Peyer's patch (tissue), 4 donors: ENCODE results near the gene KRT83. TPM values are rescaled to one million over a fixed set of nuclear protein-coding genes. Genes with fewer than 3 reads are reported as not detected.

Source experiments
- DNase-seq, 3 donors: peaks; one replicate each; pipeline ENCODE4 v3.0.0-alpha.2; 2017 to 2019
- H3K27ac ChIP-seq, 4 donors: fragments of 200-600 bp; sonication (generic); one replicate each; pipeline ENCODE4 v1.5.1; 2016 to 2019
- H3K27me3 ChIP-seq, 2 donors: fragments of 200-600 bp; sonication (generic); one replicate each; pipeline ENCODE4 v1.5.1; 2019
- H3K36me3 ChIP-seq, 3 donors: fragments of 200-600 bp; sonication (generic); one replicate each; pipeline ENCODE4 v1.5.1; 2016 to 2019
- H3K4me1 ChIP-seq, 4 donors: fragments of 200-600 bp; sonication (generic); one replicate each; pipeline ENCODE4 v1.5.1; 2016 to 2019
- H3K4me3 ChIP-seq, 4 donors: fragments of 200-600 bp; sonication (generic); 1 replicate in 3 of 4; 2 replicates in 1 of 4; pipeline ENCODE4 v1.5.1; 2016 to 2019; ENCODE audit warnings: mild to moderate bottlenecking in 1 of 4
- H3K9me3 ChIP-seq, 4 donors: fragments of 200-600 bp; sonication (generic); one replicate each; pipeline ENCODE4 v1.5.1; 2016 to 2019; ENCODE audit warnings: mild to moderate bottlenecking in 1 of 4
- CTCF ChIP-seq, 6 experiments: fragments of 450-650 bp in 4 of 6; fragments of 200-600 bp in 2 of 6; sonication (generic) in 1 of 6; IDR thresholded peaks; one replicate each; pipeline ENCODE4 v1.5.1; 2017 to 2019; ENCODE audit warnings: antibody characterized with exemption in 6 of 6, mild to moderate bottlenecking in 3 of 6, moderate library complexity in 1 of 6
- POLR2A ChIP-seq, 2 donors: fragments of 450-650 bp; IDR thresholded peaks; one replicate each; pipeline ENCODE4 v1.5.1; 2017; ENCODE audit warnings: antibody characterized with exemption in 2 of 2, mild to moderate bottlenecking in 2 of 2, moderate library complexity in 2 of 2
- total RNA-seq, 4 donors: library from RNA; depleted of rRNA; stranded (reverse); fragments of >200 nt; gene quantifications; one replicate each; pipeline ENCODE4 v1.1.0, GENCODE V29; 2016

Gene KRT83
- total RNA-seq, 4 donors from 2014 or later = not detected

- H3K27me3 ChIP-seq = no peaks in the 10 kb centered on the region
- H3K36me3 ChIP-seq = no peaks in the 10 kb centered on the region
- H3K9me3 ChIP-seq = no peaks in the 10 kb centered on the region
- no peak for TF ChIP-seq CTCF (IDR thresholded peaks at IDR 0.05)
- no peak for TF ChIP-seq POLR2A (IDR thresholded peaks at IDR 0.05)
- peak in 1 of 3 donors; percentile 25 for DNase-seq
- H3K27ac ChIP-seq = no peak overlapping the region
- peaks cover 0 to 12% (median 0%) of the 10 kb centered on the region in 4 donors for H3K4me1 ChIP-seq
- H3K4me3 ChIP-seq = no peak overlapping the region
Measured at GRCh38 chr12:52331039-52331438, 9.8 kb upstream of the KRT83 start.

DNA sequence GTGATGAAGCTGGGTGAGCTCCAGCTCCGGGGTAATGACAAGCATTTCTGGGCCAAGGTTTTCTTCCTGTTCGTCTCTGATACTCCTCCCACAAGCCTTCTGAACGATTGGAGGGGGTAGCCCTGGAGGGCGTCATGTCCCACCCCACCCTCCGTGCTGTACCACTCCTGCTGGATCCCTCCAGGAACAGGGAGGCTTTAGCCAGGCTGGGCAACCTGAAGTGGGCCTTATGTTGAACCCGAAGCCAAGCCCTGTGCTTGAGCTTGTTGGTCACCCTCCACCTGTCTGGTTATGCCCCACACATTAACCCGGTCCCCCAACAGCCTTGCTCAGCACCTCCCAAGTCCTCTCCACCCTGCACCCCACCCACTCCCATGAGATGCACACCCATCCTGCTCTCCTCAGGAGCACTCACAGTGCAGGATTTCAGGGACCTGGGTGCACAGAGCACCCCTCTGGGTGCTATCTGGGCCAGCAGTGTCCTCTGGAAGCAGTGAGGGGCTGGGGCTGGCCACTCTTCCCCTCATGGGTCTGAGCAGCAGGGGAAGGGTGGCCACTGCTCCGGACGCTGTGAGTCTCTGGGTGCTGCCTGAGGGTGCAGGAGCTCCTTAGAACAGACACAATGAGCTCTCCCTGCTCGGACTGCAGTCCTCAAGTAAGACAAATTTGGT, 6.8 kb upstream of the KRT83 start:
- H3K27me3 ChIP-seq = no peaks in the 10 kb centered on the region
- no peaks in the 10 kb centered on the region for H3K36me3 ChIP-seq
- no peak overlapping the region for H3K4me3 ChIP-seq
- no peaks in the 10 kb centered on the region for H3K9me3 ChIP-seq
- TF ChIP-seq CTCF (IDR thresholded peaks at IDR 0.05) (no peak), POLR2A (IDR thresholded peaks at IDR 0.05) (no peak)
- peak in 1 of 3 donors; percentile 39 for DNase-seq
- no peak overlapping the region for H3K27ac ChIP-seq
- no peaks in the 10 kb centered on the region for H3K4me1 ChIP-seq

GRCh38 chr12:52327052-52327829, 6.0 kb upstream of the KRT83 start:
- Histone ChIP-seq H3K4me1 (no peaks in the 10 kb centered on the region), H3K9me3 (no peaks in the 10 kb centered on the region), H3K4me3 (no peak overlapping the region), H3K36me3 (no peaks in the 10 kb centered on the region), H3K27ac (no peak overlapping the region), H3K27me3 (no peaks in the 10 kb centered on the region)
- DNase-seq = peak; percentile 65 to 92 (median 78)
- TF ChIP-seq POLR2A (IDR thresholded peaks at IDR 0.05) = no peak
- TF ChIP-seq CTCF (IDR thresholded peaks at IDR 0.05) = peak in 5 of 6 experiments; percentile 24 to 93 (median 87)

- no peaks in the 10 kb centered on the region for H3K27me3 ChIP-seq
- TF ChIP-seq CTCF (IDR thresholded peaks at IDR 0.05) (no peak), POLR2A (IDR thresholded peaks at IDR 0.05) (no peak)
- no peak overlapping the region for H3K27ac ChIP-seq
- H3K36me3 ChIP-seq = no peaks in the 10 kb centered on the region
- no peaks in the 10 kb centered on the region for H3K4me1 ChIP-seq
- no peak overlapping the region for H3K4me3 ChIP-seq
- no peaks in the 10 kb centered on the region for H3K9me3 ChIP-seq
- DNase-seq = peak in 2 of 3 donors; percentile 18 to 30
Measured at GRCh38 chr12:52324153-52324444, 2.9 kb upstream of the KRT83 start.

DNA sequence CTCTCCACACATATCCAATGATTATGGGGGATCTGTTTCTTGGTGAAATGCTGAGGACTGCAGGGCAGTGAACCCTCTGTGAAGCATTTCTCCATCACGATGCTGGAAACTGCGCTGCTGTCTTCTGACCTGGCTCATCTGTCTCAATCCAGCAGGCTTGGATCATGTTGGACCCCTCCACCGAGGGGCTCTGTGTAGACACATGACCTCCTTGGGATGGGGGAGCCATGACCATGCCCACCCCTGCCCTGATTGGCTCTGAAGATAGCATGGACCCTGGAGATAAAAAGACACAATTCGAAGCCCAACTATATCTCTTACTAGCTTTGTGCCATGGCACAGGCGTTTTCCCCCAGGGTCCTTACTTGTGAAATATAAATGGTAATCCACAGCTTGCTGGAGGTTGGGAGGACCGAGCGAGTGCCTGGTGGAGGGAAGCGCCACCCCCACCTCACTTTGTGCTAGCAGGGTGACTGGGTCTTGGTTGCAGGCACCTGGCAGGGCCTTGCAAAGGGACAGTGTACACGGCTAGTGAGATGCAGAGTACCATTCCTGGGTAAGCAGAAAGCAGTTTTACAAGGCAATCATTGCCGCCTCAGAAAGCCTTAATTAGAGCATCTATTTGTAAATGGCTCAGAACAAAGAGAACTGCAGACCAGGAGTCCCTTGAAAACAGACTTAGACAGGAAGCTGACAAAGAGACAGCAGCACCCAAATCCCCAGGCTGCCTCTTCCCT, 2.4 kb upstream of the KRT83 start:
- Histone ChIP-seq H3K4me3 (no peak overlapping the region), H3K27ac (no peak overlapping the region), H3K36me3 (no peaks in the 10 kb centered on the region), H3K9me3 (no peaks in the 10 kb centered on the region), H3K27me3 (no peaks in the 10 kb centered on the region), H3K4me1 (no peaks in the 10 kb centered on the region)
- DNase-seq = peak in 2 of 3 donors; percentile 13 to 31
- no peak for TF ChIP-seq POLR2A (IDR thresholded peaks at IDR 0.05)
- TF ChIP-seq CTCF (IDR thresholded peaks at IDR 0.05) = no peak
